HG02610 (cell line): Measurements from ENCODE around the gene BPTF.
A peak's percentile ranks its signal among the peaks of the same experiment; 100 is the strongest.
"Not testable (repeated sequence)": the region's sequence is repeated elsewhere in the genome, so short reads cannot be mapped to it uniquely, and the experiment has no call there.

Experiments
- ATAC-seq: cut with Tn5 transposase; IDR thresholded peaks from one replicate; pipeline ENCODE4 v1.9.1; 2021; ENCODE audit warnings: mild to moderate bottlenecking, moderate library complexity; ENCODE audit not compliant: unreplicated experiment

BPTF gene, protein sequence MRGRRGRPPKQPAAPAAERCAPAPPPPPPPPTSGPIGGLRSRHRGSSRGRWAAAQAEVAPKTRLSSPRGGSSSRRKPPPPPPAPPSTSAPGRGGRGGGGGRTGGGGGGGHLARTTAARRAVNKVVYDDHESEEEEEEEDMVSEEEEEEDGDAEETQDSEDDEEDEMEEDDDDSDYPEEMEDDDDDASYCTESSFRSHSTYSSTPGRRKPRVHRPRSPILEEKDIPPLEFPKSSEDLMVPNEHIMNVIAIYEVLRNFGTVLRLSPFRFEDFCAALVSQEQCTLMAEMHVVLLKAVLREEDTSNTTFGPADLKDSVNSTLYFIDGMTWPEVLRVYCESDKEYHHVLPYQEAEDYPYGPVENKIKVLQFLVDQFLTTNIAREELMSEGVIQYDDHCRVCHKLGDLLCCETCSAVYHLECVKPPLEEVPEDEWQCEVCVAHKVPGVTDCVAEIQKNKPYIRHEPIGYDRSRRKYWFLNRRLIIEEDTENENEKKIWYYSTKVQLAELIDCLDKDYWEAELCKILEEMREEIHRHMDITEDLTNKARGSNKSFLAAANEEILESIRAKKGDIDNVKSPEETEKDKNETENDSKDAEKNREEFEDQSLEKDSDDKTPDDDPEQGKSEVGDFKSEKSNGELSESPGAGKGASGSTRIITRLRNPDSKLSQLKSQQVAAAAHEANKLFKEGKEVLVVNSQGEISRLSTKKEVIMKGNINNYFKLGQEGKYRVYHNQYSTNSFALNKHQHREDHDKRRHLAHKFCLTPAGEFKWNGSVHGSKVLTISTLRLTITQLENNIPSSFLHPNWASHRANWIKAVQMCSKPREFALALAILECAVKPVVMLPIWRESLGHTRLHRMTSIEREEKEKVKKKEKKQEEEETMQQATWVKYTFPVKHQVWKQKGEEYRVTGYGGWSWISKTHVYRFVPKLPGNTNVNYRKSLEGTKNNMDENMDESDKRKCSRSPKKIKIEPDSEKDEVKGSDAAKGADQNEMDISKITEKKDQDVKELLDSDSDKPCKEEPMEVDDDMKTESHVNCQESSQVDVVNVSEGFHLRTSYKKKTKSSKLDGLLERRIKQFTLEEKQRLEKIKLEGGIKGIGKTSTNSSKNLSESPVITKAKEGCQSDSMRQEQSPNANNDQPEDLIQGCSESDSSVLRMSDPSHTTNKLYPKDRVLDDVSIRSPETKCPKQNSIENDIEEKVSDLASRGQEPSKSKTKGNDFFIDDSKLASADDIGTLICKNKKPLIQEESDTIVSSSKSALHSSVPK (N-terminal part only)

DNA sequence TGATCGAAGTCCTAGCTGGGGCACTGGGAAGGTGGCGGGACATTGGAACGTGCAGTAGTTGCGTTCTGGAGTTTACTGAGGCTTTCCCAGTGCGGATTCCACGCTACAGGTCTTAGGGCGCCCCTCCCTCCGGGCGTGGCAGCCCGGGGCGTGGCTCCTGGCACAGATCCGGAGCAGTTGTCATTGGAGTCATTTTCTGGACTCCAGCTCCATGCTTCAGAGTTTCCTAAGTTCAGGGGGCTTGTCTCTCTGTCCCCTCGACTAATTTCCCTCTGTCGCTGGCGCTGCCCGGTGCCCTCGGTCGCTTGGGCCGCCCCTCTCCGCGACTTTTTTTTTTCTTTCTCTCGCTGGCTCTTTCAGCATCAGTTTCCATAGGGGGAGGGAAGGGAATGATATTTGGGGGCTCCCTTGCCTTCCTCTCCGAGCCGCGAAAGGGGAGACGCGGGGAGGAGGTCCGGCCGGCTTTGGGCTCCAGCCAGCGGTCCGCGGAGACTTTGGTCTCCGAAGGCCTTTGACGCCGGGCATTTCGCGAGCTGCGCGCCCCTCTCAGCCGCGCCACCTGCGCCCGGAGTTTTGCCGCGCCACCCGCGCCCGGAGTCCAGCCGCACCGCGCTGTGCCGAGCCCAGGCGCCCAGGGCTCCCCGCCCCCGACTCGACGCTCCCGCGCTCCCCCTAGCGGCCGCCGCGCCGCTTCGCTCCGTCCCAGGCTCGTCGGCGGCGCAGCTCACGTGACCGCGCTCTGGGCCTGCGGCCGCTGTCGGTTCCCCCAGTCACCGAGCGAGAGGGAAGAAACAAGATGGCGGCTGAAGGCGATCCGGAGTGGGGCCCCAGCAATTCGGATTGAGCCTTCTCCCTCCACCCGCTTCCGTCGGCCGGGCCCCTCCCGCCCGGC is at the start of gene BPTF:
TSS of gene BPTF (plus strand) at position 769 of the 892 bp plus-strand sequence. CDS start 222 bp downstream, outside the sequence.
- peak; percentile 83 for ATAC-seq

DNA sequence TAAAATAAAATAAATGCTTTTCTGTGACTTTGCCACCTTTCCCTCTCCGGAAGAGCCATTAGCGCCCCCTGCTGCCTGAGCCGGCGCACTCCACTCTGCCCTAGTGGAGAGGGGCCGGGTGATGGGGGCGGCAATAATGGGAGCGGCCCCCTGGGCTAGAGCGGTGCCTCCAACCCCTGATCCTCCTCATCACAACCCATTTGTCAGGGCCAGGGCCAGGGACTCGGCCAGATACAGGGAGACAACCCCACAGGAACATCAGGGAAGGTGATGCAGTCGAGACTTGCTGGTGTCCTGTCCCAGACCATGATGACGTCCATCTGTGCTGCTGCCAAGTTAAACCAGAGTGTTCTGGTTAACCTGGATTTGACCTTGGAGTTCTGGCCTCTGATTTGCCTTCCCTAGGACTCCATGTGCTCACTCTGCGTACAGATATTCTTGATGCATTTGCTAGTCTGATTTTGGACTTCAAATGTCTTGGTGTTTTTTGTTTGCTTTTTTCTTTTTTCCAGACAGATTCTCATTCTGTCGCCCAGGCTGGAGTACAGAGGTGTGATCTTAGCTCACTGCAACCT is 46.1 kb upstream of the BPTF start:
- ATAC-seq: no peak

DNA sequence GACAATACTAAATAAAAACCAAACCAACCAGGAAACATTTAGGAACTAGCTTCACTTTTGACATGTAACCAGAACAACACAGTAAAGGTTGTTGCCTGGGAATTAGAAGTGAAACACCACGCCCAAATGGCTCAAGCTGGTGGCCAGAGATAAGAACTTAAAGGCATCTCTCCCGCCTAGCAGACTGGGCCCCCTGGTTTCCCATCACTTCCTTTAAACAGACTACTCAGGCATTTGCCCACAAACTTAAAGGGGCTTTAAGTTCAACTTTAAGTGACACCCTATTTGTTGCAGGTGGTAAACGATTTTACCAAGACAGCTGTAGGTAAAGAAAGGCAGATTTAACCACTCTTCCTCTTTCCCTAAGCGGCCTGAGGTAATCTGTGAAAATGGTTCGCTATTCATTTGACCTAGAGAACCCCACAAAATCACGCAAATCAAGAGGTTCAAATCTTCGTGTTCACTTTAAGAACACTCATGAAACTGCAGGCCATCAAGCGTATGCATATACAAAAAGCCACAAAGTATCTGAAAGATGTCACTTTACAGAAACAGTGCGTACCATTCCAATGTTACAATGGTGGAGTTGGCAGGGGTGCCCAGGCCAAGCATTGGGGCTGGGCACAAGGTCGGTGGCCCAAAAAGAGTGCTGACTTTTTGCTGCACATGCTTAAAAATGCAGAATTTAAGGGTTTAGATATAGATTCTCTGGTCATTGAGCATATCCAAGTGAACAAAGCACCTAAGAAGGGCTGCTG is 40.8 kb upstream of the BPTF start:
- no peak for ATAC-seq

DNA sequence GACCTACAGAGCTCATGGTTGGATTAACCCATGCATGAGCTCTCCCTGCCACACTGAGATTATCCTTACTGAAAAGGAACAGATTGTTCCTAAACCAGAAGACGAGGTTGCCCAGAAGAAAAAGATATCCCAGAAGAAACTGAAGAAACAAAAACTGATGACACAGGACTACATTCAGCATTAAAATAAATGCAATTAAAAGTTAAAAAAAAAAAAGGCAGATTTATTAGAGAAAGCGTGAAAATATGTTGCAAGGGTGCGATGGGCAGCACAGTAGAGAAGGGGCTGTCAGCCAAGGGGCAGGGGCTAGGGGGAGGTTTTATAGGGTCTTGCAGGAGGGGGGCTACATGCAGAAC is 40.2 kb upstream of the BPTF start:
- ATAC-seq: no peak

DNA sequence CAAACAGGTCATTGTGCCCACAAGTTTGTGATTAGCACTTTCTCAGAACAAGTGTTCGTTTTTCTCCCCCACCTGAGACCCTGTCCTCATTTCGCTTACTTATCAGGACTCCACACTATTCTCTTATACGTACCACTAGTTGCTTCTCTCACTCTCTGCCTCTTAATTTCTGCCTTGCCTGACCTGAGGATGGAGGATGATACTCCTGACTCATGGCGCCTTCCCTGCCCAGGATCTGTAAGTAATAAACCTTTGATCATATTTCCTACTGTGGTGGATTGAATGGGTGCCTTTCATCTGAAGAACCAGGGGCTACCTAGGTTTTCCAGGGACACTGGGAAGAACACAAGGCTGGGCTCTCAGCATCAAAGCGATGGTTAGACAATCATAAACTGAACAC is 39.8 kb upstream of the BPTF start:
- no peak for ATAC-seq

DNA sequence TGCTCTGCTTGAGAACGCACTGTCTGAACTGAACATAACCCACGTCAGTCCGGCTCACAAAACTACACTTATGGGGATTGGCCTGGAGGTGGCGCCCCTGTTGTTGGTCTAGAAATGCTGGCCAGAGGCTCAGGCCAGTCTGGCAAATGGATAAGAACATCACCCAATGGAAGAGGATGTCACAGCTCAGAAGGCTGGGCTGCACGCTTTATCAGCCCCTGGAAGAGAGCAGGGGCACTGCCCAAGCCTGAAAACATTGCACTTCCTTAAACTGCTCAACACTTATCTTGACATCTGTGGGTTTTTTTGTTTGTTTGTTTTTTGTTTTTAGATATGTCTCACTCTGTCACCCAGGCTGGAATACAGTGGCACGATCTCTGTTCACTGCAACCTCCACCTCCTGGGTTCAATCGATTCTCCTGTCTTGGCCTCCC is 24.8 kb upstream of the BPTF start:
- ATAC-seq: peak; percentile 86

DNA sequence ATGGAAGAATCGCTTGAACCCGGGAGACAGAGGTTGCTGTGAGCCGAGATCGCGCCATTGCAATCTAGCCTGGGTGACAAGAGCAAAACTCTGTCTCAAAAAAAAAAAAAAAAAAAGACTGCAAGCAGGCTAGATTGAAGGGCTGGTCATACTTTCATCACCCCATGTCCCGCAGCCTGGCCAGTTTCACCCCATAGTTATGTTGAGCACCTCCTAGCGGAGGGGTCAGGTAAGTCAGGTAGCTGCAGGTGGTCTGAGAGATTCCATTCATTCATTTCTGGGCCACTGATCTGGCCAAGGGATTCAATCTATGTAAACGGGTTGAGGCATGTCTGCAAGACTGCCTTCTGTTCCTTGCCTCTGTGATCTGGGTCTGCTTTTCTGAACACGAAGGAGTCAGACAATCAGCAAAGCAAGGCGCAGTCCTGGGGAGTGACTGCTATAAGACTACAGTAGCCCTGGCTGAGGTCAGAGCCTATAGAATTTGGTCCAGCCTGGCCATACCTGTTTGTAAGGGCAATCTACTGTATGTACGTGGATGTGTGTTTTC is 23.6 kb upstream of the BPTF start:
- ATAC-seq: no peak

DNA sequence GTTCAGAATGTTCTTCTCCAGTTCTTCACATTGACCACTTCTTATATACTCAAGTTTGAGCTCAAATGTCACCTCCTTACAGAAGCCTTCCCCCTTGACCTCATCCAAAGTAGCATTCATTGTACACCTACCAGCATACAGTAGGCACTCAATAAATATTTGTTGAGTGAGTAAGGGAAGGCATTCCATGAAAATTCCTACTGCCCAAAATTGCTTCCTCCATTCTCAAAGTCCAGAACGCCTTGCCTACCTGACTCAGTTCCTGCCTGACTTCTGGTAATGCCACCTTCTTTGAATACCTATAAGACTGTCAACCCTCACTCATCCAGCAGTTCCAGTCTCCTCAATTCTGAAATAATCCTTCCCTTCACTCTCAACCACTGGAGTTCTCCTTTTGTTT is 14.8 kb upstream of the BPTF start:
- no peak for ATAC-seq

DNA sequence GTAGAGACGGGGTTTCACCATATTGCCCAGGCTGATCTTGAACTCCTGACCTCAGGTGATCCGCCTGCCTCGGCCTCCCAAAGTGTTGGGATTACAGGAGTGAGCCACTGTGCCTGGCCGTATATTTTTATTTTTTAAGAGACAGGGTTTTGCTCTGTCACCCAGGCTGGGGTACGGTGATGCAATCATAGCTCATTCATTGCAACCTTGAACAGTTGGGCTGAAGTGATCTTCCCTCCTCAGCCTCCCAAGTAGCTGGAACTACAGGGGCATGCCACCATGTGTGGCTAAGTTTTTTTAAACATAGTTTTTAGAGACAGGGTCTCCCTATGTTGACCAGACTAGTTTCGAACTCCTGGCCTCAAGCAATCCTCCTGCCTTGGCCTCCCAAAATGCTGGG is 12.9 kb upstream of the BPTF start:
- not testable (repeated sequence) for ATAC-seq

DNA sequence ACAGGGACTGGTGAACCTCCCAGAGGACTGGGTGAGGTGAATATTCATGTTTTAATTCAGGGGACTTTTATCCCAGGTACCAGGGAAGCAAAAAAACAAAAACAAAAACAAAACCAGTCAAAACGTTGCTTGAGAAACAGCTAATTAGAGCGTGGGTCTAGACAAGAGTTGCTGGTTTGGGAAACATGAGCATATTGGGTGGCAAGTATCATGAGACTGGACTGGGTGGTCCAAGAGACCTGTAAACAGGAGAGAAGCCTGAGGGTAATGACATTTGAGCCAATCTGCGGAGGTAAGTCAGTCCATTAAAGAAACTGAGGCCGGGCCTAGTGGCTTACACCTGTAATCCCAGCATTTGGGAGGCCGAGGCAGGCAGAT is 11.5 kb upstream of the BPTF start:
- ATAC-seq: no peak

DNA sequence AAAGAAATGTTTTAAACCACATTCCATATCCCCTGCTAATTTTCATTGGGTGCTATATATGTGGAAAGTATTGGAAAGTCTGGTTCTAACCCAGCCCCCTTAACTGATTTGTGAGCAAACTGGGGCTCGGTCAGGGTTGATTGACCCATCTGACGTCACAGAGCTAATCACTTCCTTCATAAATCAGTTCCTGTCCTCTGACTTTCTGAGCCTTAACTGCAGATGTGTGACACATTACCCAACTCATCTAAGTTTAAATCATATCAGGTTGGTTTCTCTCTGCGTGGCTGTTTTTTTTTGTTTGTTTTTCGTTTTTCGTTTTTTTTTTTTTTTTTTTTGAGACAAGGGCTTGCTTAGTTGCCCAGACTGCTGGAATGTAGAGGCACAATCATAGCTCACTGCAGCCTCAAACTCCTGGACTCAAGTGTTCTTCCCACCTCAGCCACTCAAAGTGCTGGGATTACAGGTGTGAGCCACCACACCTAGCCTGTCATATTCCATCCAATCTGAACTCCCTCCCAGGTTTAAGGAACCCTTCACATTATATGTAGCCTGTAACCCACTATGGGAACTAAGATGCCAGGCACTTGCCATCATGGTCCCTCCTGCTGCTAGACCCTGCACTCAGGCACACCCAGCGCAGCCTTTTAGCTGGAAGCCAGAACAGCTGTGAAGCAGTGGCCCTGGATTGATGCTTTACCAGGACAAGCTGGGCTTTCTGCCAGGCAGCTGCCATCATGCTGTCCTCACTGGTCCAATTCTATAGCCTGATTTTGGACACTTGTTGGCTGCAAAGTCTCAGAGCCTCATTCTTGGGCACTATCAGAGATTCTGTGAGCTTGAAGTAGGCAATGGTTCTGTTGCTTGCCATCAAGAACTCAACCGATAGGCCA is 6.9 kb upstream of the BPTF start:
- peak; percentile 48 for ATAC-seq

DNA sequence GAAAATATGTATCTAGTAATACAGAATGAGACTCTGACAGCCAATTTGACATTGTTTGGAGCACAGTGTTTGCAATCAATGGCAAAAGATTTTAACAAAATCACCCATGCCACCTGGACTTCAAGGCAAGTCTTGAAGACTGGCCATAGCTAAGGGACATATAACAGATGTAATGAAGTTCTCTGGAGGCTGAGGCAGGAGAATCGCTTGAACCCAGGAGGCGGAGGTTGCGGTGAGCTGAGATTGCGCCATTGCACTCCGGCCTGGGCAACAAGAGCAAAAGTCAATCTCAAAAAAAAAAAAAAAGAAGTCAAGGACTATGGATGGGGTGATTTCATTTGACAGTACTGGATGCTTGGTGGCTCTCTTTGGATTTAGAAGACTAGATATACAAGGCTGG is 5.6 kb upstream of the BPTF start:
- ATAC-seq: no peak

DNA sequence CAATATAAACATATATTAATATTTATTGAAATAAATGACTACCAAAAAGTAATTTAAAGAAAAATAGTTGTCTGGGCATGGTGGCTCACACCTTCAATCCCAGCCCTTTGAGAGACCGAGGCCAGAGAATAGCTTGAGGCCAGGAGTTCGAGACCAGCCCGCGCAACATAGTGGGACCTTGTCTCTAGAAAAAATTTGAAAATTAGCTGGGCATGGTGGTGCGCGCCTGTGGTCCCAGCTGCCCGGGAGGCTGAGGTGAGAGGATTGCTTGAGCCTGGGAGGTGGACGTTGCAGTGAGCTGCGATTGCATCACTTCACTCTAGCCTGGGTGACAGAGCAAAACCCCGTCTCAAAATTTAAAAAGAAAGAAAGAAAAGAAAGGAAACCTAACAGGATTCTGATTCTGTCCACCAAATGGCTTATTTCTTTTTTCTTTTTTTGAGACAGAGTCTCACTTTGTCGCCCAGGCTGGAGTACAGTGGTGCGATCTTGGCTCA is 3.4 kb upstream of the BPTF start:
- no peak for ATAC-seq

DNA sequence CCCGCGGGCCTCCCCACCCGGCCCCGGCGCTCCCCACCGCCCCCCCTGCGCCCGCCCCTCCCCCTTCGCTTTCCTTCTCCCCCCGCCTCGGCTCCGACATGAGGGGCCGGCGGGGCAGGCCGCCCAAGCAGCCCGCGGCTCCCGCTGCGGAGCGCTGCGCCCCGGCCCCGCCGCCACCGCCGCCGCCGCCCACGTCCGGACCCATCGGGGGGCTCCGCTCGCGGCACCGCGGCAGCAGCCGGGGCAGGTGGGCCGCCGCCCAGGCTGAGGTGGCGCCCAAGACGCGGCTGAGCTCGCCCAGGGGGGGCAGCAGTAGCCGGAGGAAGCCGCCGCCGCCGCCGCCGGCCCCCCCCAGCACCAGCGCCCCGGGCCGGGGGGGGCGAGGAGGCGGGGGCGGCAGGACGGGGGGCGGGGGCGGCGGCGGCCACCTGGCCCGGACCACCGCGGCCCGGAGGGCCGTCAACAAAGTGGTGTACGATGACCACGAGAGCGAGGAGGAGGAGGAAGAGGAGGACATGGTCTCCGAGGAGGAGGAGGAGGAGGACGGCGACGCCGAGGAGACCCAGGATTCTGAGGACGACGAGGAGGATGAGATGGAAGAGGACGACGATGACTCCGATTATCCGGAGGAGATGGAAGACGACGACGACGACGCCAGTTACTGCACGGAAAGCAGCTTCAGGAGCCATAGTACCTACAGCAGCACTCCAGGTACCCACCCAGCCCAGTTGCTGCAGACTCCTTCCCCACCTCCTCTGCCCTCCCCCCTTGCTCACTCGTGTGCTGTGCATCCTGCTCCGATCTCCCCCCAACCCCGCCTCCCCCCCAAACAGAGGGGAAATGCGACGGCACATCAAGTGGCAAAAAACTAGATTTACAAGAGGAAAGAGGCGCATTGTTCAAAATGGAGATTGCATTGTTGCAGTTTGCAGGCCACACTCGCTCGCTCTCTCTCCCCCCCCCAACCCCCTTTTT is 611 bp downstream of the BPTF start:
- peak; percentile 28 for ATAC-seq

DNA sequence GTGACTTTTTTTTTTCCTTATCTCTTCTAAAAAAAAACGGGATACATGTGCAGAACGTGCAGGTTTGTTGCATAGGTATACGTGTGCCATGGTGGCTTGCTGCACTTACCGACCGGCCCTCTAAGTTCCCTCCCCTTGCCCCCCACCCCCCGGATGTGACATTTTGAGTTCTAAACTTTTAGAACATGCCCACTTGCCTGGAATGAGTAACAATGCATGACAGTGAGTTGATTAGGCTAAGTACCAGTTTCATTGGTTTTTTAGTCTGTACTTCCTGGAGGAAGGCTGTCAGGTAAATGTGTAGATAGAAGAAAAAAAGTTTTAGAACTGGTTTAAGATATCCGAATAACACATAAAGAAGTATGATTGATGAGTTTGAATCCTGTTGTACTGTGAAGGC is 4.0 kb downstream of the BPTF start:
- no peak for ATAC-seq

DNA sequence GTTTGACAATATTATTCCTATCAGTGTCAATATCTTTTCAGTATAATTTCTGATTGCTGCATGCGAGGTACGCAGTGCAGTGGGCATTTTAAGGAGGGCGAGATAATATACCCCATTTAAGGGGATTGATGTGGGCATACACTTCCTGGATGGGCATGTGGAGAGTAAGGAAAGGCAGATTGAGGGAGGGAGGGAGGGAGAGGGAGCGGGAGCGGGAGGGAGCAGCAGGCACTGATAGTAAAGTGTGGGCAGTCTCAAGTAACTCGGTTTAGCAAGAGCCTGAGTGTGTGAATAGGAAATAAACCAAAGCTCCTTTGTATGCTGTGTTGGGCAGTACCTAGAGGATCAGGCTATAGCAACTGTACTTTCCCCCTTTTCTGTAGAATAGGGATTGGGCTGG is 5.1 kb downstream of the BPTF start:
- ATAC-seq: no peak

DNA sequence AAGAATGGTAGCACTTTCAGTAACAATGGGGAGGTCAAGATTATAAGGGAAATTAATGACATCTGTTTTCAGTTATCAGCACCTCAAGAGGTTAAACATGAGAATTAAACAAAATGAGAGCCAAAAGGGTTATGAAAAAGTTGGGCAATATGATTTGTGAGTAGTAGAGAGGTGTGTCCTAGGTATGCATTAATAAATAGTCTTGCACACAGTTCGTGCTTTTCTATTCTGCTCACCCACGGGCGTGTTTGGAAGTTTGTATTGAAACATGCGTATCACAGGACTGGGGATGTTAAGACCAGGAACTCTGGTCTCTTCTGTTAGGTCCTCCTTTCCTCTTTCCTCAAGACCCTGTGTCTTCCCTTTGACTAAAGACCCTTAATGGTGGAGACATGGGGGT is 6.0 kb downstream of the BPTF start:
- ATAC-seq: no peak
